PC-3 (cell line): ENCODE results near the gene NACC2. TPM values are rescaled to one million over a fixed set of nuclear protein-coding genes. Genes with fewer than 3 reads are reported as not detected.

Source experiments
- ATAC-seq: fragments of 200-7000 bp; cut with Tn5 transposase; 2 replicates; pipeline ENCODE4 v1.9.1; 2020; ENCODE audit warnings: mild to moderate bottlenecking, moderate library complexity
- BruUV-seq: library from RNA; stranded (reverse); fragments of 400-500 nt; replicated peaks from 2 replicates; lab custom pipeline; 2021; lab: Mats Ljungman, UMichigan
- CTCF ChIA-PET: fragments of 300-600 bp; sonication (Branson Sonifier 250); formaldehyde crosslinking; loops from one replicate; lab custom pipeline; 2022; ENCODE audit warnings: antibody characterized with exemption; lab: Charles Lee
- POLR2A ChIA-PET: fragments of 300-600 bp; sonication (Branson Sonifier 250); formaldehyde crosslinking; loops from one replicate; lab custom pipeline; 2022; ENCODE audit warnings: antibody characterized with exemption; ENCODE audit not compliant: unreplicated experiment; lab: Charles Lee
- DNase-seq: peaks from one replicate; pipeline ENCODE4 v3.0.0-alpha.2; 2015
- H2AFZ ChIP-seq: fragments of 300-600 bp; sonication (generic); 2 replicates; pipeline ENCODE4 v1.6.0; 2016; ENCODE audit warnings: antibody characterized with exemption, low read length
- H3F3A ChIP-seq: fragments of 300-600 bp; sonication (generic); one replicate; pipeline ENCODE4 v1.6.0; 2017; ENCODE audit warnings: antibody characterized with exemption, low read length, control low read depth, mild to moderate bottlenecking; ENCODE audit not compliant: unreplicated experiment
- H3K27ac ChIP-seq: fragments of 300-600 bp; sonication (generic); 2 replicates; pipeline ENCODE4 v1.5.1; 2016; ENCODE audit warnings: mild to moderate bottlenecking, low read length
- H3K27me3 ChIP-seq: fragments of 300-600 bp; sonication (generic); 2 replicates; pipeline ENCODE4 v1.6.1; 2016; ENCODE audit warnings: low read length, mixed read lengths
- H3K36me3 ChIP-seq: fragments of 300-600 bp; sonication (generic); 2 replicates; pipeline ENCODE4 v1.6.1; 2016; ENCODE audit warnings: low read depth, mixed run types, low read length, mixed read lengths
- H3K4me1 ChIP-seq: fragments of 300-600 bp; sonication (generic); 2 replicates; pipeline ENCODE4 v1.5.1; 2016; ENCODE audit warnings: low read length; ENCODE audit not compliant: insufficient read depth
- H3K4me2 ChIP-seq: fragments of 300-600 bp; sonication (generic); 2 replicates; pipeline ENCODE4 v1.6.0; 2016; ENCODE audit warnings: low read length
- H3K4me3 ChIP-seq: fragments of 300-600 bp; sonication (generic); 2 replicates; pipeline ENCODE4 v1.5.1; 2016; ENCODE audit warnings: mild to moderate bottlenecking, low read length, mixed read lengths
- H3K79me2 ChIP-seq: fragments of 300-600 bp; sonication (generic); 2 replicates; pipeline ENCODE4 v1.6.1; 2017; ENCODE audit warnings: low read length, mixed read lengths
- H3K9ac ChIP-seq: fragments of 300-600 bp; sonication (generic); 2 replicates; pipeline ENCODE4 v1.6.0; 2016; ENCODE audit warnings: mild to moderate bottlenecking, low read length
- H3K9me2 ChIP-seq: fragments of 300-600 bp; sonication (generic); replicated peaks from 2 replicates; pipeline ENCODE4 v1.6.1; 2016; ENCODE audit warnings: mixed run types, low read length, mixed read lengths
- H3K9me3 ChIP-seq: fragments of 300-600 bp; sonication (generic); 2 replicates; pipeline ENCODE4 v1.6.1; 2016; ENCODE audit warnings: low read length, mixed read lengths
- H4K20me1 ChIP-seq: fragments of 300-600 bp; sonication (generic); 2 replicates; pipeline ENCODE4 v1.6.1; 2016; ENCODE audit warnings: low read length, mixed read lengths
- CTCF ChIP-seq: fragments of 300-600 bp; sonication (generic); conservative IDR thresholded peaks from 2 replicates; pipeline ENCODE4 v1.5.1; 2017; ENCODE audit warnings: antibody characterized with exemption, low read depth, mild to moderate bottlenecking, low read length
- EZH2 ChIP-seq: fragments of 300-600 bp; sonication (generic); IDR thresholded peaks from one replicate; pipeline ENCODE4 v1.6.1; 2017; ENCODE audit warnings: antibody characterized with exemption, mild to moderate bottlenecking, low read length; ENCODE audit not compliant: unreplicated experiment
- EZH2phosphoT487 ChIP-seq: fragments of 300-600 bp; sonication (generic); IDR thresholded peaks from 2 replicates; pipeline ENCODE4 v1.6.1; 2018; ENCODE audit warnings: mild to moderate bottlenecking, antibody characterized with exemption, low read length, borderline replicate concordance
- intact Hi-C: fragments of 100-400 bp; cut with micrococcal nuclease; formaldehyde crosslinking; loops from 2 replicates; pipeline ENCODE4 v1.9.0; 2023
- total RNA-seq: library from RNA; depleted of rRNA; stranded (reverse); fragments of >200 nt; gene quantifications from 2 replicates; pipeline ENCODE4 v1.2.3, GENCODE V29; 2014

The NACC2 gene
- total RNA-seq, 1 experiment from 2014 or later = 12.3 TPM

GRCh38 chr9:136059851-136060670, 35.0 kb downstream of the NACC2 start:
- H3K36me3 ChIP-seq = no peaks in the 10 kb centered on the region
- no peaks in the 10 kb centered on the region for H3K9me2 ChIP-seq
- BruUV-seq = no TSS peak
- no peaks in the 10 kb centered on the region for H4K20me1 ChIP-seq
- H3K4me3 ChIP-seq = no peak overlapping the region
- no peak overlapping the region for H3K9ac ChIP-seq
- CTCF ChIA-PET = no interaction called here
- no peaks in the 10 kb centered on the region for H3F3A ChIP-seq
- no peaks in the 10 kb centered on the region for H3K27me3 ChIP-seq
- DNase-seq = no peak
- no peak for ATAC-seq
- TF ChIP-seq EZH2phosphoT487 (no peak), CTCF (no peak), EZH2 (no peak)
- H3K4me1 ChIP-seq = no peaks in the 10 kb centered on the region
- no peak overlapping the region for H3K27ac ChIP-seq
- intact Hi-C loops = no loop called here
- H2AFZ ChIP-seq = no peak overlapping the region
- no peaks in the 10 kb centered on the region for H3K79me2 ChIP-seq
- POLR2A ChIA-PET = no interaction called here
- H3K9me3 ChIP-seq = no peaks in the 10 kb centered on the region
- no peak overlapping the region for H3K4me2 ChIP-seq

- no peaks in the 10 kb centered on the region for H3K36me3 ChIP-seq
- H3K4me2 ChIP-seq = no peak overlapping the region
- H3F3A ChIP-seq = no peaks in the 10 kb centered on the region
- H3K9me3 ChIP-seq = no peaks in the 10 kb centered on the region
- no peak overlapping the region for H3K9ac ChIP-seq
- ChIA-PET CTCF (no interaction called here), POLR2A (no interaction called here)
- intact Hi-C loops = no loop called here
- no peak for DNase-seq
- H3K79me2 ChIP-seq = no peaks in the 10 kb centered on the region
- H3K27me3 ChIP-seq = no peaks in the 10 kb centered on the region
- H3K4me3 ChIP-seq = no peak overlapping the region
- no peaks in the 10 kb centered on the region for H3K9me2 ChIP-seq
- no peak for TF ChIP-seq EZH2phosphoT487
- TF ChIP-seq EZH2 = no peak
- no peak for TF ChIP-seq CTCF
- no peak for ATAC-seq
- no peaks in the 10 kb centered on the region for H4K20me1 ChIP-seq
- no peak overlapping the region for H2AFZ ChIP-seq
- no peak overlapping the region for H3K27ac ChIP-seq
- BruUV-seq = no TSS peak
- H3K4me1 ChIP-seq = no peaks in the 10 kb centered on the region
Observed at GRCh38 chr9:136059321-136059791, 35.7 kb downstream of the NACC2 start.

- no peaks in the 10 kb centered on the region for H3K36me3 ChIP-seq
- H3K27me3 ChIP-seq = no peaks in the 10 kb centered on the region
- no peak overlapping the region for H3K4me2 ChIP-seq
- no TSS peak for BruUV-seq
- CTCF ChIA-PET = no interaction called here
- H2AFZ ChIP-seq = no peak overlapping the region
- no peak for TF ChIP-seq CTCF
- no peak for TF ChIP-seq EZH2
- no peak for TF ChIP-seq EZH2phosphoT487
- H3K9ac ChIP-seq = no peak overlapping the region
- no peak for ATAC-seq
- intact Hi-C loops = no loop called here
- no peaks in the 10 kb centered on the region for H4K20me1 ChIP-seq
- H3F3A ChIP-seq = no peaks in the 10 kb centered on the region
- no peak for DNase-seq
- no peak overlapping the region for H3K4me3 ChIP-seq
- H3K27ac ChIP-seq = no peak overlapping the region
- peaks cover 4% of the 10 kb centered on the region; the same call in 1 of the 2 replicates for H3K4me1 ChIP-seq
- no peaks in the 10 kb centered on the region for H3K9me3 ChIP-seq
- H3K79me2 ChIP-seq = no peaks in the 10 kb centered on the region
- POLR2A ChIA-PET = no interaction called here
- no peaks in the 10 kb centered on the region for H3K9me2 ChIP-seq
Observed at GRCh38 chr9:136058801-136059302, 36.2 kb downstream of the NACC2 start.
